Measurements from ENCODE around the gene SFXN5. TPM values are rescaled to one million over a fixed set of nuclear protein-coding genes. Genes with fewer than 3 reads are reported as not detected.

SFXN5 gene
- total and polyA plus RNA-seq, 2 of the 8 experiments (the other 6 are each of a cell fraction or from before 2014, with no cell fraction given): 29.3 to 33.1 TPM

- TF ChIP-seq EGR1 (IDR thresholded peaks at IDR 0.05; ENCODE audit: borderline replicate concordance, low read depth, low read length): no peak
Measured at GRCh38 chr2:72989770-72990556, 81.5 kb downstream of the SFXN5 start (continued).
